Endothelial cell of umbilical vein (primary cell): Measurements from ENCODE around the gene ANK2. TPM values are rescaled to one million over a fixed set of nuclear protein-coding genes. Genes with fewer than 3 reads are reported as not detected.

Source experiments
- BruUV-seq: library from RNA; stranded (reverse); fragments of 400-500 nt; replicated peaks from 2 replicates; lab custom pipeline; 2021; lab: Mats Ljungman, UMichigan
- CTCF ChIA-PET: fragments of 300-600, 350-600 bp; sonication (Branson Sonifier 250); formaldehyde crosslinking; loops from one replicate; lab custom pipeline; 2021; ENCODE audit warnings: antibody characterized with exemption, inconsistent platforms; lab: Charles Lee
- POLR2A ChIA-PET: fragments of 300-600, 350-600 bp; sonication (Branson Sonifier 250); formaldehyde crosslinking; loops from one replicate; lab custom pipeline; 2021; ENCODE audit warnings: antibody characterized with exemption, inconsistent platforms; lab: Charles Lee
- DNase-seq: peaks from one replicate; pipeline ENCODE4 v3.0.0-alpha.2; 2011; ENCODE audit warnings: low read depth, low spot score
- FAIRE-seq: peaks from 2 replicates; lab custom pipeline; 2011; peaks lifted over from hg19 to GRCh38; lab: Jason Lieb, UNC
- H2AFZ ChIP-seq: 2 replicates; pipeline ENCODE4 v1.6.0; 2012; ENCODE audit warnings: low read depth, low read length, control low read depth, inconsistent platforms
- H3K27ac ChIP-seq: 2 replicates; pipeline ENCODE4 v1.5.1; 2011; ENCODE audit warnings: low read depth, mild to moderate bottlenecking, control low read depth, low read length, moderate library complexity; ENCODE audit not compliant: insufficient read depth
- H3K27me3 ChIP-seq, 2 experiments: 2 replicates each; pipeline versions ENCODE4 v1.6.0 to v1.6.1; 2011; ENCODE audit warnings: low read length in 2 of 2, mixed read lengths in 1 of 2; ENCODE audit not compliant: control insufficient read depth in 2 of 2, insufficient read depth in 2 of 2
- H3K36me3 ChIP-seq, 2 experiments: 2 replicates in 1 of 2; 3 replicates in 1 of 2; pipeline ENCODE4 v1.5.1; 2011; ENCODE audit warnings: low read length in 2 of 2, mild to moderate bottlenecking in 1 of 2, moderate library complexity in 1 of 2; ENCODE audit not compliant: control insufficient read depth in 2 of 2, insufficient read depth in 2 of 2; ENCODE audit errors: extremely low read depth in 1 of 2
- H3K4me1 ChIP-seq: 3 replicates; pipeline ENCODE4 v1.5.1; 2011; ENCODE audit warnings: mild to moderate bottlenecking, low read length; ENCODE audit not compliant: control insufficient read depth, insufficient read depth; ENCODE audit errors: extremely low read depth
- H3K4me2 ChIP-seq: 2 replicates; pipeline ENCODE4 v1.6.1; 2011; ENCODE audit warnings: low read length, control low read depth, mixed read lengths; ENCODE audit not compliant: insufficient read depth
- H3K4me3 ChIP-seq, 3 experiments: fragments of 200-600 bp in 1 of 3; sonication (generic), shearing (Covaris generic) in 1 of 3; replicated peaks in 1 of 3; 2 replicates each; pipeline ENCODE4 v1.5.1; 2011 to 2016; ENCODE audit warnings: control low read depth in 3 of 3, low read length in 3 of 3, mild to moderate bottlenecking in 2 of 3, inconsistent platforms in 1 of 3, low read depth in 1 of 3, moderate library complexity in 1 of 3; ENCODE audit not compliant: insufficient read depth in 1 of 3
- H3K79me2 ChIP-seq: 2 replicates; pipeline ENCODE4 v1.6.0; 2012; ENCODE audit warnings: low read length, inconsistent platforms; ENCODE audit not compliant: control insufficient read depth, insufficient read depth
- H3K9ac ChIP-seq: replicated peaks from 2 replicates; pipeline ENCODE3; 2011; ENCODE audit warnings: low read length, control low read depth; ENCODE audit not compliant: insufficient read depth; ENCODE audit errors: extremely low read depth
- H3K9me1 ChIP-seq: replicated peaks from 3 replicates; pipeline ENCODE4 v1.6.0; 2011; ENCODE audit warnings: mild to moderate bottlenecking, low read length; ENCODE audit not compliant: control insufficient read depth, insufficient read depth; ENCODE audit errors: extremely low read depth
- H3K9me3 ChIP-seq: replicated peaks from 2 replicates; pipeline ENCODE4 v1.5.1; 2012; ENCODE audit warnings: low read length, inconsistent platforms; ENCODE audit not compliant: control insufficient read depth, insufficient read depth
- H4K20me1 ChIP-seq: replicated peaks from 2 replicates; pipeline ENCODE3; 2011; ENCODE audit warnings: mild to moderate bottlenecking, low read length; ENCODE audit not compliant: control insufficient read depth, insufficient read depth; ENCODE audit errors: extremely low read depth
- EZH2 ChIP-seq: IDR thresholded peaks from 2 replicates; pipeline ENCODE4 v1.6.1; 2012; ENCODE audit warnings: borderline replicate concordance, low read depth, mild to moderate bottlenecking, moderate library complexity, low read length, inconsistent platforms; ENCODE audit not compliant: severe bottlenecking
- FOS ChIP-seq: IDR thresholded peaks from 2 replicates; pipeline ENCODE4 v1.6.1; 2011; ENCODE audit warnings: mild to moderate bottlenecking, low read length, moderate library complexity, borderline replicate concordance; ENCODE audit not compliant: insufficient read depth
- GATA2 ChIP-seq: IDR thresholded peaks from 2 replicates; pipeline ENCODE4 v1.7.0; 2011; ENCODE audit warnings: low read depth, mild to moderate bottlenecking, moderate library complexity, mixed read lengths, low read length; ENCODE audit not compliant: insufficient read length, insufficient read depth
- JUN ChIP-seq: IDR thresholded peaks from 2 replicates; pipeline ENCODE4 v1.6.1; 2011; ENCODE audit warnings: borderline replicate concordance, low read depth; ENCODE audit not compliant: insufficient read length, insufficient read depth
- POLR2A ChIP-seq: IDR thresholded peaks from 2 replicates; pipeline ENCODE4 v1.6.1; 2012; ENCODE audit warnings: low read depth, mild to moderate bottlenecking, control low read depth, low read length
- POLR2AphosphoS5 ChIP-seq: IDR thresholded peaks from 2 replicates; pipeline ENCODE4 v1.6.1; 2012; ENCODE audit warnings: low read depth, mild to moderate bottlenecking, control low read depth, low read length, moderate library complexity; ENCODE audit not compliant: insufficient read depth
- dilution Hi-C: fragments of 300-500 bp; cut with MboI; formaldehyde crosslinking; loops from one replicate; pipeline ENCODE4 v1.15.0; 2019; ENCODE audit warnings: low sequenced_read_pairs; ENCODE audit not compliant: extremely low pct_ligation_motif_present
- intact Hi-C: fragments of 100-400 bp; cut with micrococcal nuclease; formaldehyde crosslinking; loops from one replicate; pipeline ENCODE4 v1.10.0; 2022
- polyA plus RNA-seq, 4 experiments: library from polyadenylated mRNA; depleted of rRNA in 3 of 4; stranded (reverse) in 3 of 4; unstranded in 1 of 4; fragments of >200 nt; gene quantifications; 2 replicates each; pipeline versions ENCODE4 v1.2.1 to v1.2.3, GENCODE V29; 2011 to 2012; ENCODE audit warnings: missing spikeins in 1 of 4
- total RNA-seq: library from RNA; stranded (reverse); gene quantifications from 2 replicates; pipeline ENCODE4 v1.2.3, GENCODE V29; 2021
- TF ChIP-seq, protein P1 (sequence below), 2 donors: IDR thresholded peaks; 1 replicate in 1 of 2; 2 replicates in 1 of 2; pipeline ENCODE4 v1.5.1; 2011; ENCODE audit warnings: low read length in 2 of 2, mild to moderate bottlenecking in 2 of 2, moderate library complexity in 2 of 2, control low read depth in 1 of 2, inconsistent platforms in 1 of 2, low read depth in 1 of 2; ENCODE audit not compliant: insufficient read depth in 1 of 2; ENCODE audit errors: extremely low read depth in 1 of 2
- TF ChIP-seq, protein P2 (sequence below): IDR thresholded peaks from 2 replicates; pipeline ENCODE4 v1.6.1; 2011; ENCODE audit not compliant: insufficient read depth, insufficient read length

Gene ANK2
- total and polyA plus RNA-seq, 2 donors (not counting 3 experiments of a cell fraction or from before 2014, with no cell fraction given), result not detected

DNA sequence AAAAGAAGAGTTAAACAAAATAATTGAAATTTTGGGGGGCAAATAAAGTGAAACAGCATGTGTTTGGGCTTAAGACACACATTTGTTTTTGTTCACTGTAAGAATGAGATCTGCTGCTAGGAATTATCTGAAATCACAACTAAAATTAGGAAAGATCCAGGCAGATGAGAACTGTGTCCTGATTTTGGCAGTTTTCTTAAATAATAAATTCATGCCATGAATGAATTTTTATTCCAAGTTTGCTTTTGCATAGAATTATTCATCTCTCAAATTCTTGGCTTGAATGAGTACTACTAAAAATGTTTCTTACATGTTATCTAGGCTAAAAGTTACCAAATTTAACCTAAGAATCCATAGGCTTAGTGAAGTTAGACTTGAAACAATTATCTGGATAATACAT, 321.7 kb downstream of the ANK2 start:
- no peaks in the 10 kb centered on the region for H3K9me1 ChIP-seq
- H3K27me3 ChIP-seq, result no peaks in the 10 kb centered on the region
- dilution Hi-C loops, result no loop called here
- H3K27ac ChIP-seq, result no peak overlapping the region
- ChIA-PET CTCF (interaction anchor here (1.1 kb wide), 1 partner anchor 10 kb away, joined by 3 read pairs; no protein-coding TSS in a partner anchor), POLR2A (no interaction called here)
- DNase-seq (no peak), FAIRE-seq (no peak)
- intact Hi-C loops, result no loop called here
- H4K20me1 ChIP-seq, result no peaks in the 10 kb centered on the region
- TF ChIP-seq JUN (no peak), FOS (no peak), GATA2 (no peak), EZH2 (no peak), POLR2A (no peak), POLR2AphosphoS5 (no peak)
- TF ChIP-seq, protein P1, sequence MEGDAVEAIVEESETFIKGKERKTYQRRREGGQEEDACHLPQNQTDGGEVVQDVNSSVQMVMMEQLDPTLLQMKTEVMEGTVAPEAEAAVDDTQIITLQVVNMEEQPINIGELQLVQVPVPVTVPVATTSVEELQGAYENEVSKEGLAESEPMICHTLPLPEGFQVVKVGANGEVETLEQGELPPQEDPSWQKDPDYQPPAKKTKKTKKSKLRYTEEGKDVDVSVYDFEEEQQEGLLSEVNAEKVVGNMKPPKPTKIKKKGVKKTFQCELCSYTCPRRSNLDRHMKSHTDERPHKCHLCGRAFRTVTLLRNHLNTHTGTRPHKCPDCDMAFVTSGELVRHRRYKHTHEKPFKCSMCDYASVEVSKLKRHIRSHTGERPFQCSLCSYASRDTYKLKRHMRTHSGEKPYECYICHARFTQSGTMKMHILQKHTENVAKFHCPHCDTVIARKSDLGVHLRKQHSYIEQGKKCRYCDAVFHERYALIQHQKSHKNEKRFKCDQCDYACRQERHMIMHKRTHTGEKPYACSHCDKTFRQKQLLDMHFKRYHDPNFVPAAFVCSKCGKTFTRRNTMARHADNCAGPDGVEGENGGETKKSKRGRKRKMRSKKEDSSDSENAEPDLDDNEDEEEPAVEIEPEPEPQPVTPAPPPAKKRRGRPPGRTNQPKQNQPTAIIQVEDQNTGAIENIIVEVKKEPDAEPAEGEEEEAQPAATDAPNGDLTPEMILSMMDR (IDR thresholded peaks at IDR 0.05; ENCODE audit: extremely low read depth in 1 of 2, insufficient read depth in 1 of 2, low read depth in 1 of 2, low read length in 2 of 2), result no peak
- TF ChIP-seq, protein P2, sequence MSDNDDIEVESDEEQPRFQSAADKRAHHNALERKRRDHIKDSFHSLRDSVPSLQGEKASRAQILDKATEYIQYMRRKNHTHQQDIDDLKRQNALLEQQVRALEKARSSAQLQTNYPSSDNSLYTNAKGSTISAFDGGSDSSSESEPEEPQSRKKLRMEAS, result no peak
- no peak overlapping the region for H2AFZ ChIP-seq
- H3K9ac ChIP-seq, result no peak overlapping the region
- H3K4me3 ChIP-seq, result no peak overlapping the region
- H3K36me3 ChIP-seq, result no peaks in the 10 kb centered on the region
- H3K9me3 ChIP-seq, result no peaks in the 10 kb centered on the region
- H3K79me2 ChIP-seq, result no peaks in the 10 kb centered on the region
- H3K4me1 ChIP-seq, result no peaks in the 10 kb centered on the region
- no TSS peak for BruUV-seq
- no peak overlapping the region for H3K4me2 ChIP-seq
